ENCODE data around the gene PPP1R1B.

Gene PPP1R1B

DNA sequence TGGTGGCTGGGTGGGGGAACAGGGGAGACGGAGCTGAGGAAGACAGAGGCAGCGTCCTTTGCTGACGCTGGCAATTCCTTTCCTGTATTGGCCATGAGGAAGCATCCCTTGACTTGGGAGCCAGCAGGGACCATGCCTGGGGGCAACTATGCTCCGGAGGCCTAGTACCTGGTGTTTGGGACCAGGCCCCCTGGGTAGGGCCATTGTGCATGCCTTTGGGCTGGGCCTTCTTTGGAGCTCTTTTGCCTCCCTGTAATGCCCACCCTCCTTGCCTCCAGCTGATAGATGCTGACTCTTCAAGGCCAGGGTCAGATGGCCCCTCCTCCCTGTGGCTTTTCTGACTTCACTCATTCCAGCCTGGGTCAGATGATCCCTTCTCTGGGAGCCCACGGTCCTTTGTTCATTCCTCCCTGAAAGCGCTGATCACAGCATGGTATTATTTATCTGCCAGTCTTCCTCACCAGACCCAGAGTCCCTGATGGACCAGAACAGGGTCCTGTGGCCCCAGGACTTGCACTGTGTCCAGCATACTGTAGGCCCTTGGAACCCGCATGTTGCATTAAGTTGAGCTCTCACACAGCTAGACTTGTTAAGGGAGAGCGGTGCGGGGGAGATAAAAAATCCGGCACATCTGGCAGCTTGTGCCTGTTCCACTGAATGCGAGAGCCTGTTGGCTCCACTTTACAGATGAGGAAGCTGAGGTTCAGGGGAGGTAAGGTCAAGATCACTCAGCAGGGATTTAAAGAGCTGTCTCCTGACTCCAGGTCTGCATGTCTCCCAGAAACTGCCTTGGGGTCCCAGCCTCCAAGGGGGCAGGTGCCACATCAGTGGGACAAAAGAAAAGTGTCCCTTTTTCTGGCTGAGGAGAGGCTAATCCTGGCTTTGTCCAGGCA is 13.1 kb downstream of the PPP1R1B start:
- Histone ChIP-seq H3K4me1 (ENCODE audit: insufficient read depth, low read length) (peaks cover 35% of the 10 kb centered on the region), H3K4me3 (ENCODE audit: low read depth in 1 of 2, low read length in 2 of 2) (no peak overlapping the region), H3K27ac (ENCODE audit: low read depth, low read length) (no peak overlapping the region), H3K27me3 (ENCODE audit: control insufficient read depth in 1 of 2, insufficient read depth in 2 of 2, low read length in 2 of 2) (no peaks in the 10 kb centered on the region), H3K9ac (ENCODE audit: low read length) (no peak overlapping the region), H3K36me3 (ENCODE audit: insufficient read depth, low read length) (no peaks in the 10 kb centered on the region), H3K9me3 (ENCODE audit: low read length) (no peaks in the 10 kb centered on the region)

- no peak overlapping the region for H3K4me3 ChIP-seq (ENCODE audit: low read depth in 1 of 2, low read length in 2 of 2)
- peaks cover 34% of the 10 kb centered on the region for H3K4me1 ChIP-seq (ENCODE audit: insufficient read depth, low read length)
- H3K27ac ChIP-seq (ENCODE audit: low read depth, low read length), result no peak overlapping the region
- H3K36me3 ChIP-seq (ENCODE audit: insufficient read depth, low read length), result no peaks in the 10 kb centered on the region
- H3K27me3 ChIP-seq (ENCODE audit: control insufficient read depth in 1 of 2, insufficient read depth in 2 of 2, low read length in 2 of 2), result no peaks in the 10 kb centered on the region
- H3K9me3 ChIP-seq (ENCODE audit: low read length), result no peaks in the 10 kb centered on the region
- H3K9ac ChIP-seq (ENCODE audit: low read length), result no peak overlapping the region
Measured at GRCh38 chr17:39640591-39641031, 13.9 kb downstream of the PPP1R1B start.

GRCh38 chr17:39641097-39641496 is 14.3 kb downstream of the PPP1R1B start:
- no peaks in the 10 kb centered on the region for H3K9me3 ChIP-seq (ENCODE audit: low read length)
- H3K4me3 ChIP-seq (ENCODE audit: low read depth in 1 of 2, low read length in 2 of 2), result no peak overlapping the region
- H3K4me1 ChIP-seq (ENCODE audit: insufficient read depth, low read length), result peaks cover 31% of the 10 kb centered on the region
- no peak overlapping the region for H3K27ac ChIP-seq (ENCODE audit: low read depth, low read length)
- no peak overlapping the region for H3K9ac ChIP-seq (ENCODE audit: low read length)
- no peaks in the 10 kb centered on the region for H3K27me3 ChIP-seq (ENCODE audit: control insufficient read depth in 1 of 2, insufficient read depth in 2 of 2, low read length in 2 of 2)
- no peaks in the 10 kb centered on the region for H3K36me3 ChIP-seq (ENCODE audit: insufficient read depth, low read length)

GRCh38 chr17:39641883-39642282 is 15.1 kb downstream of the PPP1R1B start:
- peaks cover 24% of the 10 kb centered on the region for H3K4me1 ChIP-seq (ENCODE audit: insufficient read depth, low read length)
- H3K9ac ChIP-seq (ENCODE audit: low read length), result no peak overlapping the region
- no peaks in the 10 kb centered on the region for H3K9me3 ChIP-seq (ENCODE audit: low read length)
- no peaks in the 10 kb centered on the region for H3K27me3 ChIP-seq (ENCODE audit: control insufficient read depth in 1 of 2, insufficient read depth in 2 of 2, low read length in 2 of 2)
- no peaks in the 10 kb centered on the region for H3K36me3 ChIP-seq (ENCODE audit: insufficient read depth, low read length)
- H3K27ac ChIP-seq (ENCODE audit: low read depth, low read length), result no peak overlapping the region
- H3K4me3 ChIP-seq (ENCODE audit: low read depth in 1 of 2, low read length in 2 of 2), result no peak overlapping the region

- no peak overlapping the region for H3K9ac ChIP-seq (ENCODE audit: low read length)
Measured at GRCh38 chr17:39642291-39643074, 15.7 kb downstream of the PPP1R1B start.

DNA sequence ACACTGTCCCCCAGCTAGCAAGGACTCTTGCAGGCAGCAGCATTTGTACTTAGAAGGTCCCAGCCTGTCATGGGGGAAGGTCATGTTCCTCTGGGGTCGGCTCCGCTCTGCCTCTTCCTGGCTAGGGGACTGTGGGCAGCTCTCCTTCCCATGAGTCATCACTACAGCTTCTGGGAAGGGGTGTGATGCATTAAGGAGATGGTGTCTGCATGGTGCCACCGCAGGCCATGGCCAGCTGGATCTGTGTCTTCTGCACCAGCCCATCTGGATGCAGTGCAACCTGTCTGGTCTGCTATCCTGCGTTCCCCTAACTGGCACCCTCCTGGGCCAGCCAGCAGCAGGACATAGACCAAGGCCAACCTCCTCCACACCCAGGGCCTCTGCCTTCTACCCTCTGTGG is 16.5 kb downstream of the PPP1R1B start:
- Histone ChIP-seq H3K36me3 (ENCODE audit: insufficient read depth, low read length) (no peaks in the 10 kb centered on the region), H3K27ac (ENCODE audit: low read depth, low read length) (no peak overlapping the region), H3K9ac (ENCODE audit: low read length) (no peak overlapping the region), H3K9me3 (ENCODE audit: low read length) (no peaks in the 10 kb centered on the region), H3K4me3 (ENCODE audit: low read depth in 1 of 2, low read length in 2 of 2) (no peak overlapping the region), H3K4me1 (ENCODE audit: insufficient read depth, low read length) (peaks cover 16% of the 10 kb centered on the region), H3K27me3 (ENCODE audit: control insufficient read depth in 1 of 2, insufficient read depth in 2 of 2, low read length in 2 of 2) (no peaks in the 10 kb centered on the region)

More at GRCh38 chr17:39642291-39643074, 15.7 kb downstream of the PPP1R1B start:
- Histone ChIP-seq H3K27me3 (ENCODE audit: control insufficient read depth in 1 of 2, insufficient read depth in 2 of 2, low read length in 2 of 2) (no peaks in the 10 kb centered on the region), H3K9me3 (ENCODE audit: low read length) (no peaks in the 10 kb centered on the region), H3K4me1 (ENCODE audit: insufficient read depth, low read length) (peaks cover 24% of the 10 kb centered on the region), H3K27ac (ENCODE audit: low read depth, low read length) (no peak overlapping the region), H3K36me3 (ENCODE audit: insufficient read depth, low read length) (no peaks in the 10 kb centered on the region), H3K4me3 (ENCODE audit: low read depth in 1 of 2, low read length in 2 of 2) (no peak overlapping the region)

DNA sequence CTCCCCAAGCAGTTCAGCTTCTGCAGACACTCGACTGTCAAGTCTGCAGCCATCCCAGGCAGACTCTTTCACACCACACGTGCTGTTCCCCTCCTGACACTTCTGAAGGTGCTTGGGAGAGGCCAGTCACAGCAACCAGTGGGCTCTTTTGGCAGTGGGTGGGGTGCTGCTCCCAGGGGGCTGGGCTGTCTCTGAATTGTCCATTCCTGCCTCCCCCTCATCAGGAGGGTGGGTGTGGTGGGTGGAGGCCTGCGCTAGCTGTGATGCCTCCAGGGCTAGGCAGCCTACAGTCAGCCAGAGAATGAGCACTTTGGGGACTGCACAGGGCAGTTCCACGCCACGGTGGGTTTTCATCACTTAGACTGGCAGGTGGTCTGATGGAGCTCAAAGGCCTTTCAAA is 20.5 kb downstream of the PPP1R1B start:
- Histone ChIP-seq H3K27me3 (ENCODE audit: control insufficient read depth in 1 of 2, insufficient read depth in 2 of 2, low read length in 2 of 2) (no peaks in the 10 kb centered on the region), H3K9ac (ENCODE audit: low read length) (no peak overlapping the region), H3K4me1 (ENCODE audit: insufficient read depth, low read length) (no peaks in the 10 kb centered on the region), H3K9me3 (ENCODE audit: low read length) (no peaks in the 10 kb centered on the region), H3K4me3 (ENCODE audit: low read depth in 1 of 2, low read length in 2 of 2) (no peak overlapping the region), H3K27ac (ENCODE audit: low read depth, low read length) (no peak overlapping the region), H3K36me3 (ENCODE audit: insufficient read depth, low read length) (no peaks in the 10 kb centered on the region)

- Histone ChIP-seq H3K27me3 (ENCODE audit: control insufficient read depth in 1 of 2, insufficient read depth in 2 of 2, low read length in 2 of 2) (no peaks in the 10 kb centered on the region), H3K27ac (ENCODE audit: low read depth, low read length) (no peak overlapping the region), H3K9ac (ENCODE audit: low read length) (no peak overlapping the region), H3K36me3 (ENCODE audit: insufficient read depth, low read length) (no peaks in the 10 kb centered on the region), H3K4me1 (ENCODE audit: insufficient read depth, low read length) (no peaks in the 10 kb centered on the region), H3K4me3 (ENCODE audit: low read depth in 1 of 2, low read length in 2 of 2) (no peak overlapping the region), H3K9me3 (ENCODE audit: low read length) (no peaks in the 10 kb centered on the region)
Measured at GRCh38 chr17:39648616-39649366, 22.0 kb downstream of the PPP1R1B start.

GRCh38 chr17:39650121-39650579 is 23.4 kb downstream of the PPP1R1B start:
- Histone ChIP-seq H3K9me3 (ENCODE audit: low read length) (no peaks in the 10 kb centered on the region), H3K4me1 (ENCODE audit: insufficient read depth, low read length) (no peaks in the 10 kb centered on the region), H3K36me3 (ENCODE audit: insufficient read depth, low read length) (no peaks in the 10 kb centered on the region), H3K27ac (ENCODE audit: low read depth, low read length) (no peak overlapping the region), H3K9ac (ENCODE audit: low read length) (no peak overlapping the region), H3K4me3 (ENCODE audit: low read depth in 1 of 2, low read length in 2 of 2) (no peak overlapping the region), H3K27me3 (ENCODE audit: control insufficient read depth in 1 of 2, insufficient read depth in 2 of 2, low read length in 2 of 2) (no peaks in the 10 kb centered on the region)

GRCh38 chr17:39651923-39652586 is 25.3 kb downstream of the PPP1R1B start:
- Histone ChIP-seq H3K36me3 (ENCODE audit: insufficient read depth, low read length) (no peaks in the 10 kb centered on the region), H3K27me3 (ENCODE audit: control insufficient read depth in 1 of 2, insufficient read depth in 2 of 2, low read length in 2 of 2) (no peaks in the 10 kb centered on the region), H3K4me3 (ENCODE audit: low read depth in 1 of 2, low read length in 2 of 2) (no peak overlapping the region), H3K9me3 (ENCODE audit: low read length) (no peaks in the 10 kb centered on the region), H3K9ac (ENCODE audit: low read length) (no peak overlapping the region), H3K4me1 (ENCODE audit: insufficient read depth, low read length) (no peaks in the 10 kb centered on the region), H3K27ac (ENCODE audit: low read depth, low read length) (no peak overlapping the region)

Data from muscle layer of colon (tissue), 2 donors.